ENCODE data around the gene ANO3.

The ANO3 gene

GRCh38 chr11:26708736-26709456 lies 377.0 kb downstream of the ANO3 start:
- no peak for DNase-seq (ENCODE audit: low read depth, low spot score)

- no peak for DNase-seq (ENCODE audit: low read depth, low spot score)
Observed at GRCh38 chr11:26710489-26710888, 378.6 kb downstream of the ANO3 start.

- no peak for DNase-seq (ENCODE audit: low read depth, low spot score)
Observed at GRCh38 chr11:26712497-26712896, 380.6 kb downstream of the ANO3 start.

All from activated CD4-positive, CD25-positive, alpha-beta regulatory T cell treated with anti-CD3 and anti-CD28 coated beads, Interleukin-2, amount 50 U/mL, for 16 hours (primary cell).